Measurements from ENCODE around the gene NUMBL.
A peak's percentile ranks its signal among the peaks of the same experiment; 100 is the strongest.
"Not testable (repeated sequence)": the region's sequence is repeated elsewhere in the genome, so short reads cannot be mapped to it uniquely, and the experiment has no call there.

The NUMBL gene

GRCh38 chr19:40662925-40663694, 27.3 kb downstream of the NUMBL start:
- DNase-seq, result peak; percentile 89

GRCh38 chr19:40661616-40662015, 28.8 kb downstream of the NUMBL start:
- no peak for DNase-seq

GRCh38 chr19:40659566-40659965, 30.9 kb downstream of the NUMBL start:
- no peak for DNase-seq

- DNase-seq, result no peak
Observed at GRCh38 chr19:40659116-40659515, 31.3 kb downstream of the NUMBL start.

- no peak for DNase-seq
Observed at GRCh38 chr19:40658031-40658430, 32.4 kb downstream of the NUMBL start.

- not testable (repeated sequence) for DNase-seq
Observed at GRCh38 chr19:40655684-40656083, 34.8 kb downstream of the NUMBL start.

GRCh38 chr19:40652303-40652702, 38.1 kb downstream of the NUMBL start:
- not testable (repeated sequence) for DNase-seq

- no peak for DNase-seq
Observed at GRCh38 chr19:40650749-40651305, 39.6 kb downstream of the NUMBL start.

- not testable (repeated sequence) for DNase-seq
Observed at GRCh38 chr19:40649903-40650675, 40.4 kb downstream of the NUMBL start.

- no peak for DNase-seq
Observed at GRCh38 chr19:40646743-40647254, 43.7 kb downstream of the NUMBL start.

- DNase-seq, result no peak
Observed at GRCh38 chr19:40642757-40643305, 47.6 kb downstream of the NUMBL start.

- no peak for DNase-seq
Observed at GRCh38 chr19:40642051-40642706, 48.3 kb downstream of the NUMBL start.

- DNase-seq, result no peak
Observed at GRCh38 chr19:40641281-40641680, 49.2 kb downstream of the NUMBL start.

- no peak for DNase-seq
Observed at GRCh38 chr19:40640744-40641143, 49.7 kb downstream of the NUMBL start.

- no peak for DNase-seq
Observed at GRCh38 chr19:40639638-40639982, 50.8 kb downstream of the NUMBL start.

GRCh38 chr19:40638327-40638726, 52.1 kb downstream of the NUMBL start:
- DNase-seq, result no peak

- no peak for DNase-seq
Observed at GRCh38 chr19:40633207-40633606, 57.2 kb downstream of the NUMBL start.

- no peak for DNase-seq
Observed at GRCh38 chr19:40632311-40633036, 58.0 kb downstream of the NUMBL start.

GRCh38 chr19:40630571-40631160, 59.8 kb downstream of the NUMBL start:
- DNase-seq, result no peak

- no peak for DNase-seq
Observed at GRCh38 chr19:40629346-40629745, 61.1 kb downstream of the NUMBL start.

GRCh38 chr19:40627486-40628279, 62.8 kb downstream of the NUMBL start:
- no peak for DNase-seq
